HCT116 (cell line): ENCODE data around the gene STON2. TPM values are rescaled to one million over a fixed set of nuclear protein-coding genes. Genes with fewer than 3 reads are reported as not detected.

Source experiments
- ATAC-seq: fragments of 200-7000 bp; cut with Tn5 transposase; 2 replicates; pipeline ENCODE4 v1.9.1; 2020; ENCODE audit warnings: mild to moderate bottlenecking, moderate library complexity
- BruUV-seq: library from RNA; stranded (reverse); fragments of 400-500 nt; replicated peaks from 2 replicates; lab custom pipeline; 2021; lab: Mats Ljungman, UMichigan
- CTCF ChIA-PET: fragments of 300-600 bp; sonication (Branson Sonifier 250); formaldehyde crosslinking; loops from one replicate; lab custom pipeline; 2021; ENCODE audit warnings: antibody characterized with exemption; lab: Charles Lee
- POLR2A ChIA-PET: fragments of 300-600, 350-600 bp; sonication (Branson Sonifier 250); formaldehyde crosslinking; loops from one replicate; lab custom pipeline; 2021; ENCODE audit warnings: antibody characterized with exemption; lab: Charles Lee
- RAD21 ChIA-PET, 2 experiments: fragments of 300-600 bp; sonication (Branson Sonifier 250); formaldehyde crosslinking; loops; one replicate each; lab custom pipeline; 2023; ENCODE audit warnings: low total read pairs in 2 of 2; ENCODE audit not compliant: uncharacterized antibody in 2 of 2, unreplicated experiment in 2 of 2, low non-redundant PET in 1 of 2; lab: Charles Lee
- DNase-seq: peaks from one replicate; pipeline ENCODE4 v3.0.0-alpha.2; 2010; ENCODE audit warnings: low read depth, low spot score
- H2AFZ ChIP-seq: fragments of 200-600 bp; shearing (Covaris generic), sonication (generic); 2 replicates; pipeline ENCODE4 v1.6.1; 2017; ENCODE audit warnings: low read depth, mixed run types, mixed read lengths, antibody characterized with exemption, low read length; ENCODE audit not compliant: poor library complexity, severe bottlenecking
- H3K27ac ChIP-seq: 2 replicates; pipeline ENCODE4 v1.5.1; 2012; ENCODE audit warnings: low read depth, low read length
- H3K27me3 ChIP-seq: fragments of 200-600 bp; sonication (generic); 2 replicates; pipeline ENCODE4 v1.6.1; 2016; ENCODE audit warnings: mixed run types, low read length, mixed read lengths; ENCODE audit not compliant: insufficient read depth
- H3K36me3 ChIP-seq, 2 experiments: fragments of 200-500 bp in 1 of 2; fragments of 200-600 bp in 1 of 2; sonication (Bioruptor generic) in 1 of 2; sonication (generic) in 1 of 2; 2 replicates each; pipeline versions ENCODE4 v1.5.1 to v1.6.1; 2014 to 2016; ENCODE audit warnings: low read length in 2 of 2, inconsistent platforms in 1 of 2, mixed read lengths in 1 of 2, mixed run types in 1 of 2; ENCODE audit not compliant: insufficient read depth in 2 of 2, control insufficient read depth in 1 of 2
- H3K4me1 ChIP-seq, 2 experiments: fragments of 200-600 bp in 1 of 2; sonication (generic) in 1 of 2; 2 replicates each; pipeline versions ENCODE4 v1.5.1 to v1.6.1; 2012 to 2017; ENCODE audit warnings: low read length in 2 of 2, inconsistent platforms in 1 of 2, mild to moderate bottlenecking in 1 of 2, mixed read lengths in 1 of 2, mixed run types in 1 of 2, moderate library complexity in 1 of 2; ENCODE audit not compliant: insufficient read depth in 2 of 2, control insufficient read depth in 1 of 2
- H3K4me2 ChIP-seq: fragments of 200-600 bp; sonication (generic); 2 replicates; pipeline ENCODE4 v1.6.1; 2017; ENCODE audit warnings: mixed run types, low read length, mixed read lengths
- H3K4me3 ChIP-seq, 2 experiments: fragments of 200-600 bp in 1 of 2; sonication (generic) in 1 of 2; replicated peaks in 1 of 2; 2 replicates each; pipeline ENCODE4 v1.5.1; 2011 to 2016; ENCODE audit warnings: low read length in 2 of 2, control low read depth in 1 of 2, low read depth in 1 of 2, mild to moderate bottlenecking in 1 of 2, mixed read lengths in 1 of 2, mixed run types in 1 of 2
- H3K79me2 ChIP-seq: fragments of 200-600 bp; sonication (generic); 2 replicates; pipeline ENCODE4 v1.6.1; 2017; ENCODE audit warnings: mild to moderate bottlenecking, mixed run types, low read length, moderate library complexity, mixed read lengths; ENCODE audit not compliant: insufficient read depth
- H3K9ac ChIP-seq: fragments of 200-600 bp; sonication (generic); 2 replicates; pipeline ENCODE4 v1.6.1; 2016; ENCODE audit warnings: low read length, mixed read lengths
- H3K9me2 ChIP-seq: fragments of 200-600 bp; sonication (generic), shearing (Covaris generic); 2 replicates; pipeline ENCODE4 v1.6.1; 2017; ENCODE audit warnings: mixed run types, mild to moderate bottlenecking, moderate library complexity; ENCODE audit not compliant: insufficient read depth
- H3K9me3 ChIP-seq, 2 experiments: fragments of 200-500 bp in 1 of 2; fragments of 200-600 bp in 1 of 2; sonication (Bioruptor generic) in 1 of 2; sonication (generic) in 1 of 2; 2 replicates each; pipeline ENCODE4 v1.6.1; 2014 to 2017; ENCODE audit warnings: low read length in 2 of 2, mixed read lengths in 2 of 2, inconsistent platforms in 1 of 2, low read depth in 1 of 2, mild to moderate bottlenecking in 1 of 2, mixed run types in 1 of 2, moderate library complexity in 1 of 2; ENCODE audit not compliant: control insufficient read depth in 1 of 2, insufficient read depth in 1 of 2
- H4K20me1 ChIP-seq: fragments of 200-600 bp; sonication (generic), shearing (Covaris generic); 2 replicates; pipeline ENCODE4 v1.6.1; 2017; ENCODE audit warnings: mixed run types, mild to moderate bottlenecking, moderate library complexity; ENCODE audit not compliant: insufficient read depth
- EZH2phosphoT487 ChIP-seq: fragments of 200-600 bp; IDR thresholded peaks from 2 replicates; pipeline ENCODE4 v1.6.1; 2018; ENCODE audit warnings: antibody characterized with exemption, borderline replicate concordance
- FOSL1 ChIP-seq: IDR thresholded peaks from 2 replicates; pipeline ENCODE4 v1.6.1; 2012; ENCODE audit warnings: low read depth
- JUND ChIP-seq: IDR thresholded peaks from 2 replicates; pipeline ENCODE4 v1.6.1; 2012
- MAX ChIP-seq: IDR thresholded peaks from 2 replicates; pipeline ENCODE4 v1.6.1; 2012
- POLR2A ChIP-seq: IDR thresholded peaks from 2 replicates; pipeline ENCODE4 v1.7.0; 2011; ENCODE audit warnings: borderline replicate concordance; ENCODE audit not compliant: insufficient read depth, insufficient read length; ENCODE audit errors: extremely low read depth
- SIN3A ChIP-seq: IDR thresholded peaks from 2 replicates; pipeline ENCODE4 v1.6.1; 2012; ENCODE audit warnings: low read depth
- SP1 ChIP-seq: IDR thresholded peaks from 2 replicates; pipeline ENCODE4 v1.6.1; 2012; ENCODE audit warnings: low read depth
- ZNF274 ChIP-seq: fragments of 200-500 bp; sonication (Bioruptor generic); IDR thresholded peaks from 2 replicates; pipeline ENCODE4 v1.6.1; 2014; ENCODE audit warnings: mild to moderate bottlenecking, low read depth, low read length, inconsistent platforms
- intact Hi-C: fragments of 100-400 bp; cut with micrococcal nuclease; formaldehyde crosslinking; loops from 2 replicates; pipeline ENCODE4 v1.10.0; 2022
- total RNA-seq: library from RNA; stranded (reverse); gene quantifications from one replicate; pipeline ENCODE4 v1.2.1, GENCODE V29; 2021; ENCODE audit not compliant: unreplicated experiment

Gene STON2
- total RNA-seq, 1 experiment from 2014 or later: 4.1 TPM

GRCh38 chr14:81220830-81221578, 179.1 kb downstream of the STON2 start, which contains the start of gene GTF2A1 (continued):
- TF ChIP-seq POLR2A: peak; percentile 86
- no peak for TF ChIP-seq FOSL1
- no peak for TF ChIP-seq EZH2phosphoT487
- no peak for TF ChIP-seq ZNF274
- TF ChIP-seq SP1: no peak

GRCh38 chr14:81220580-81220829, 179.6 kb downstream of the STON2 start:
- peaks cover 48% of the 10 kb centered on the region for H3K79me2 ChIP-seq
- ATAC-seq (no peak), DNase-seq (no peak)
- CTCF ChIA-PET: interaction anchor here (1.5 kb wide), 1 partner anchor 244 kb away, joined by 4 read pairs; no protein-coding TSS in a partner anchor
- peak overlapping the region; percentile 89 for H3K9ac ChIP-seq
- peak overlapping the region; percentile 77 for H3K4me2 ChIP-seq
- peaks cover 7 to 20% of the 10 kb centered on the region in 2 experiments for H3K4me1 ChIP-seq
- H3K36me3 ChIP-seq: peaks cover 0 to 6% of the 10 kb centered on the region in 2 experiments; a peak in 3 of 4 replicates
- no peaks in the 10 kb centered on the region for H4K20me1 ChIP-seq
- H3K27ac ChIP-seq: peak overlapping the region; percentile 79
- POLR2A ChIA-PET: interaction anchor here (0.8 to 1.6 kb wide), 10 partner anchors 8 to 365 kb away, joined by 3 to 6 read pairs (median 4); partner anchors contain the start of gene CEP128
- RAD21 ChIA-PET: no interaction called here
- TF ChIP-seq SIN3A: no peak
- no peak for TF ChIP-seq JUND
- 0 out of 2 replicates have a peak, but pooled peaks have one; percentile 12 for TF ChIP-seq FOSL1
- no peak for TF ChIP-seq MAX
- H3K27me3 ChIP-seq: no peaks in the 10 kb centered on the region
- peak overlapping the region; percentile 75 to 78 for H3K4me3 ChIP-seq
- no peaks in the 10 kb centered on the region for H3K9me2 ChIP-seq
- BruUV-seq: no TSS peak
- intact Hi-C loops: loop anchor here (5.0 kb wide), 1 partner anchor 312 kb away; the partner anchor contains the start of gene SEL1L
- H2AFZ ChIP-seq: no peak overlapping the region
- no peaks in the 10 kb centered on the region for H3K9me3 ChIP-seq
